HG03378 (cell line): ENCODE data around the gene TKTL1.
"Not testable (repeated sequence)": the region's sequence is repeated elsewhere in the genome, so short reads cannot be mapped to it uniquely, and the experiment has no call there.

Source experiments
- ATAC-seq: cut with Tn5 transposase; IDR thresholded peaks from one replicate; pipeline ENCODE4 v1.9.1; 2021; ENCODE audit warnings: mild to moderate bottlenecking, moderate library complexity; ENCODE audit not compliant: unreplicated experiment

Gene TKTL1

GRCh38 chrX:154295664-154296310 lies at the start of gene TKTL1:
TKTL1 (plus strand) TSS chrX:154295795; CDS start chrX:154295860, 65 bp downstream.
- ATAC-seq = no peak

GRCh38 chrX:154247377-154248045 lies 48.1 kb upstream of the TKTL1 start:
- ATAC-seq = peak; percentile 84

GRCh38 chrX:154248076-154248475 lies 47.5 kb upstream of the TKTL1 start:
- ATAC-seq = not testable (repeated sequence)

- ATAC-seq = not testable (repeated sequence)
Measured at GRCh38 chrX:154257282-154257681, 38.3 kb upstream of the TKTL1 start, which contains the start of gene OPN1MW3. OPN1MW3 (plus strand) TSS chrX:154257582; CDS start chrX:154257620, 38 bp downstream.

GRCh38 chrX:154258711-154259110 lies 36.9 kb upstream of the TKTL1 start:
- not testable (repeated sequence) for ATAC-seq

- not testable (repeated sequence) for ATAC-seq
Measured at GRCh38 chrX:154263072-154263471, 32.5 kb upstream of the TKTL1 start.

GRCh38 chrX:154269245-154269644 lies 26.4 kb upstream of the TKTL1 start:
- not testable (repeated sequence) for ATAC-seq

- ATAC-seq = peak; percentile 74
Measured at GRCh38 chrX:154284489-154285338, 10.9 kb upstream of the TKTL1 start.

- not testable (repeated sequence) for ATAC-seq
Measured at GRCh38 chrX:154286406-154286805, 9.2 kb upstream of the TKTL1 start.

GRCh38 chrX:154294791-154295574 lies 612 bp upstream of the TKTL1 start, which contains the start of gene TEX28:
TEX28 (minus strand) TSS chrX:154295124; CDS start chrX:154292117, 3,007 bp downstream.
- no peak for ATAC-seq

- no peak for ATAC-seq
Measured at GRCh38 chrX:154296731-154297130, 1.1 kb downstream of the TKTL1 start.

GRCh38 chrX:154298312-154298711 lies 2.7 kb downstream of the TKTL1 start:
- ATAC-seq = no peak

- ATAC-seq = no peak
Measured at GRCh38 chrX:154300816-154301215, 5.2 kb downstream of the TKTL1 start.

- not testable (repeated sequence) for ATAC-seq
Measured at GRCh38 chrX:154302998-154303397, 7.4 kb downstream of the TKTL1 start.

- no peak for ATAC-seq
Measured at GRCh38 chrX:154303476-154303875, 7.9 kb downstream of the TKTL1 start.

GRCh38 chrX:154304846-154305245 lies 9.3 kb downstream of the TKTL1 start:
- no peak for ATAC-seq

- no peak for ATAC-seq
Measured at GRCh38 chrX:154305541-154306205, 10.1 kb downstream of the TKTL1 start.

- no peak for ATAC-seq
Measured at GRCh38 chrX:154307202-154307601, 11.6 kb downstream of the TKTL1 start.

GRCh38 chrX:154308108-154308946 lies 12.7 kb downstream of the TKTL1 start:
- ATAC-seq = no peak
